Activated naive CD8-positive, alpha-beta T cell treated with anti-CD3 and anti-CD28 coated beads, Interleukin-2, amount 50 U/mL, for 24 hours (primary cell): ENCODE measurements around the gene NRCAM.
A peak's percentile ranks its signal among the peaks of the same experiment; 100 is the strongest.
"Not testable (repeated sequence)": the region's sequence is repeated elsewhere in the genome, so short reads cannot be mapped to it uniquely, and the experiment has no call there.

Experiments
- ATAC-seq: fragments of 150-1000 bp; cut with Tn5 transposase; one replicate; pipeline ENCODE4 v1.10.0; 2021
- DNase-seq: peaks from one replicate; pipeline ENCODE4 v3.0.0; 2021
- H3K27ac Mint-ChIP-seq: one replicate; pipeline ENCODE4 v1.8.0; 2021; ENCODE audit warnings: mild to moderate bottlenecking, mixed read lengths
- H3K27me3 Mint-ChIP-seq: one replicate; pipeline ENCODE4 v1.8.0; 2021; ENCODE audit warnings: mixed read lengths
- H3K36me3 Mint-ChIP-seq: one replicate; pipeline ENCODE4 v1.8.0; 2021; ENCODE audit warnings: low read depth, mixed read lengths
- H3K4me1 Mint-ChIP-seq: one replicate; pipeline ENCODE4 v1.8.0; 2021; ENCODE audit warnings: mixed read lengths
- H3K4me3 Mint-ChIP-seq: one replicate; pipeline ENCODE4 v1.8.0; 2021; ENCODE audit warnings: mild to moderate bottlenecking, moderate library complexity, mixed read lengths
- H3K9me3 Mint-ChIP-seq: one replicate; pipeline ENCODE4 v1.8.0; 2021; ENCODE audit warnings: mixed read lengths

The NRCAM gene

GRCh38 chr7:108455998-108456677 is at the start of gene NRCAM:
NRCAM (minus strand) TSS chr7:108456436; CDS start chr7:108240064, 216,372 bp downstream.
- DNase-seq (peak; percentile 58), ATAC-seq (peak; percentile 56)
- Mint-ChIP-seq H3K4me1 (peaks cover 41% of the 10 kb centered on the region), H3K9me3 (no peaks in the 10 kb centered on the region), H3K4me3 (peak within 1 kb of the TSS; percentile 76), H3K36me3 (no peaks in the 10 kb centered on the region), H3K27me3 (peaks cover 32% of the 10 kb centered on the region), H3K27ac (no peak within 1 kb of the TSS)

- Mint-ChIP-seq H3K36me3 (peaks cover 19% of the 10 kb centered on the region), H3K4me1 (peaks cover 20% of the 10 kb centered on the region)
- H3K27ac Mint-ChIP-seq, H3K27me3 Mint-ChIP-seq, H3K9me3 Mint-ChIP-seq, H3K4me3 Mint-ChIP-seq: not testable (repeated sequence)
- DNase-seq, result peak; percentile 15
- ATAC-seq, result peak; percentile 77
These were observed 48.3 kb upstream of the NRCAM start for GRCh38 chr7:108504576-108504975.

GRCh38 chr7:108503112-108504026 is 47.1 kb upstream of the NRCAM start:
- DNase-seq (no peak), ATAC-seq (no peak)
- peaks cover 19% of the 10 kb centered on the region for H3K36me3 Mint-ChIP-seq
- H3K27me3 Mint-ChIP-seq, result no peaks in the 10 kb centered on the region
- peak overlapping the region; percentile 79 for H3K27ac Mint-ChIP-seq
- no peaks in the 10 kb centered on the region for H3K9me3 Mint-ChIP-seq
- H3K4me1 Mint-ChIP-seq, result peaks cover 20% of the 10 kb centered on the region
- H3K4me3 Mint-ChIP-seq, result peak overlapping the region; percentile 7

GRCh38 chr7:108499566-108499965 is 43.3 kb upstream of the NRCAM start:
- Mint-ChIP-seq H3K9me3 (no peaks in the 10 kb centered on the region), H3K27ac (no peak overlapping the region), H3K4me3 (no peak overlapping the region), H3K36me3 (peaks cover 18% of the 10 kb centered on the region), H3K4me1 (peaks cover 15% of the 10 kb centered on the region), H3K27me3 (no peaks in the 10 kb centered on the region)
- DNase-seq (no peak), ATAC-seq (no peak)

GRCh38 chr7:108498481-108498880 is 42.2 kb upstream of the NRCAM start:
- no peaks in the 10 kb centered on the region for H3K9me3 Mint-ChIP-seq
- no peak overlapping the region for H3K4me3 Mint-ChIP-seq
- peaks cover 16% of the 10 kb centered on the region for H3K36me3 Mint-ChIP-seq
- DNase-seq (no peak), ATAC-seq (no peak)
- H3K27me3 Mint-ChIP-seq, result no peaks in the 10 kb centered on the region
- no peak overlapping the region for H3K27ac Mint-ChIP-seq
- H3K4me1 Mint-ChIP-seq, result peaks cover 5% of the 10 kb centered on the region

GRCh38 chr7:108497082-108497725 is 41.0 kb upstream of the NRCAM start:
- Mint-ChIP-seq H3K4me3 (no peak overlapping the region), H3K4me1 (no peaks in the 10 kb centered on the region), H3K9me3 (no peaks in the 10 kb centered on the region), H3K27ac (no peak overlapping the region), H3K27me3 (no peaks in the 10 kb centered on the region), H3K36me3 (peaks cover 13% of the 10 kb centered on the region)
- ATAC-seq (no peak), DNase-seq (peak; percentile 51)

GRCh38 chr7:108492742-108493141 is 36.5 kb upstream of the NRCAM start:
- no peaks in the 10 kb centered on the region for H3K27me3 Mint-ChIP-seq
- H3K4me3 Mint-ChIP-seq, result no peak overlapping the region
- H3K36me3 Mint-ChIP-seq, result peaks cover 12% of the 10 kb centered on the region
- H3K9me3 Mint-ChIP-seq, result no peaks in the 10 kb centered on the region
- no peak for ATAC-seq
- H3K27ac Mint-ChIP-seq, result no peak overlapping the region
- H3K4me1 Mint-ChIP-seq, result no peaks in the 10 kb centered on the region
- DNase-seq, result no peak

GRCh38 chr7:108488768-108489538 is 32.7 kb upstream of the NRCAM start:
- Mint-ChIP-seq H3K9me3 (no peaks in the 10 kb centered on the region), H3K27me3 (no peaks in the 10 kb centered on the region), H3K4me3 (no peak overlapping the region), H3K27ac (no peak overlapping the region), H3K36me3 (peaks cover 6% of the 10 kb centered on the region), H3K4me1 (no peaks in the 10 kb centered on the region)
- DNase-seq, result no peak
- no peak for ATAC-seq

GRCh38 chr7:108487646-108488045 is 31.4 kb upstream of the NRCAM start:
- H3K4me3 Mint-ChIP-seq, result no peak overlapping the region
- no peaks in the 10 kb centered on the region for H3K9me3 Mint-ChIP-seq
- ATAC-seq, result no peak
- peaks cover 9% of the 10 kb centered on the region for H3K36me3 Mint-ChIP-seq
- H3K4me1 Mint-ChIP-seq, result no peaks in the 10 kb centered on the region
- H3K27ac Mint-ChIP-seq, result no peak overlapping the region
- no peaks in the 10 kb centered on the region for H3K27me3 Mint-ChIP-seq
- no peak for DNase-seq

GRCh38 chr7:108486291-108486966 is 30.2 kb upstream of the NRCAM start:
- H3K27me3 Mint-ChIP-seq, result no peaks in the 10 kb centered on the region
- H3K9me3 Mint-ChIP-seq, result no peaks in the 10 kb centered on the region
- DNase-seq (no peak), ATAC-seq (no peak)
- H3K27ac Mint-ChIP-seq, result no peak overlapping the region
- H3K36me3 Mint-ChIP-seq, result peaks cover 15% of the 10 kb centered on the region
- H3K4me3 Mint-ChIP-seq, result no peak overlapping the region
- no peaks in the 10 kb centered on the region for H3K4me1 Mint-ChIP-seq

- Mint-ChIP-seq H3K4me1 (no peaks in the 10 kb centered on the region), H3K27ac (no peak overlapping the region), H3K9me3 (no peaks in the 10 kb centered on the region), H3K36me3 (peaks cover 12% of the 10 kb centered on the region), H3K4me3 (no peak overlapping the region), H3K27me3 (no peaks in the 10 kb centered on the region)
- DNase-seq (no peak), ATAC-seq (no peak)
These were observed 27.9 kb upstream of the NRCAM start for GRCh38 chr7:108484137-108484536.

- Mint-ChIP-seq H3K4me3 (no peak overlapping the region), H3K36me3 (peaks cover 25% of the 10 kb centered on the region), H3K27me3 (no peaks in the 10 kb centered on the region), H3K9me3 (no peaks in the 10 kb centered on the region), H3K4me1 (no peaks in the 10 kb centered on the region), H3K27ac (no peak overlapping the region)
- no peak for ATAC-seq
- no peak for DNase-seq
These were observed 24.1 kb upstream of the NRCAM start for GRCh38 chr7:108480311-108480710.

GRCh38 chr7:108479751-108480150 is 23.5 kb upstream of the NRCAM start:
- ATAC-seq (no peak), DNase-seq (no peak)
- H3K4me3 Mint-ChIP-seq, result no peak overlapping the region
- no peaks in the 10 kb centered on the region for H3K27me3 Mint-ChIP-seq
- peaks cover 27% of the 10 kb centered on the region for H3K36me3 Mint-ChIP-seq
- H3K27ac Mint-ChIP-seq, result no peak overlapping the region
- H3K4me1 Mint-ChIP-seq, result no peaks in the 10 kb centered on the region
- H3K9me3 Mint-ChIP-seq, result no peaks in the 10 kb centered on the region

- H3K4me1 Mint-ChIP-seq, result no peaks in the 10 kb centered on the region
- no peaks in the 10 kb centered on the region for H3K27me3 Mint-ChIP-seq
- H3K9me3 Mint-ChIP-seq, result no peaks in the 10 kb centered on the region
- DNase-seq, result no peak
- H3K4me3 Mint-ChIP-seq, result no peak overlapping the region
- ATAC-seq, result no peak
- peaks cover 24% of the 10 kb centered on the region for H3K36me3 Mint-ChIP-seq
- no peak overlapping the region for H3K27ac Mint-ChIP-seq
These were observed 22.9 kb upstream of the NRCAM start for GRCh38 chr7:108479118-108479517.
